AG09309 (cell line): ENCODE data around the gene ITGB5.

Source experiments
- DNase-seq: peaks from one replicate; pipeline ENCODE4 v3.0.0-alpha.2; 2010; ENCODE audit warnings: low read depth
- H3K4me3 ChIP-seq: 2 replicates; pipeline ENCODE4 v1.5.1; 2011; ENCODE audit warnings: mild to moderate bottlenecking, low read depth, low read length, moderate library complexity; ENCODE audit not compliant: control insufficient read depth
- TF ChIP-seq, protein P1 (sequence below): IDR thresholded peaks from 2 replicates; pipeline ENCODE4 v1.5.1; 2011; ENCODE audit warnings: mild to moderate bottlenecking, low read depth, low read length, inconsistent platforms; ENCODE audit not compliant: insufficient read depth, control insufficient read depth; ENCODE audit errors: missing control alignments

ITGB5 gene

DNA sequence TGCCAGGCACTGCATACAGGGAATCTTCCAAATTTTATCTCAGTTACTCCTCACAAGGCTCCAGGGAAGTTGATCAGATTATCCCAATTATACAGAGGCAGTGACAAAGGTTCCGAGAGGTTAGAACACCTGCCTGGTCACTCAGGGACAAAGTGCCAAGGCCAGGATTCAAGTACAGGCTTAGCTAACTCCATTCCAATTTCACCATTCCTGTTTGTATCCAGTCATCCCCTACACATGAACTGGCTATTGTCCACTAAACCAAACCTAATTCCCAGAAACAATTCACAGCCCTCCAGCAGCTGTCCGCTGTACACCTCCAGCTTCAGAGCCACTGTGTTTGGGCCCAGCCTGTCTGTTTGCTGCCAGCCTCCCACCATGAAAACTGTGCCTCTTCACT is 31.4 kb upstream of the ITGB5 start:
- no peak for DNase-seq
- TF ChIP-seq, protein P1, sequence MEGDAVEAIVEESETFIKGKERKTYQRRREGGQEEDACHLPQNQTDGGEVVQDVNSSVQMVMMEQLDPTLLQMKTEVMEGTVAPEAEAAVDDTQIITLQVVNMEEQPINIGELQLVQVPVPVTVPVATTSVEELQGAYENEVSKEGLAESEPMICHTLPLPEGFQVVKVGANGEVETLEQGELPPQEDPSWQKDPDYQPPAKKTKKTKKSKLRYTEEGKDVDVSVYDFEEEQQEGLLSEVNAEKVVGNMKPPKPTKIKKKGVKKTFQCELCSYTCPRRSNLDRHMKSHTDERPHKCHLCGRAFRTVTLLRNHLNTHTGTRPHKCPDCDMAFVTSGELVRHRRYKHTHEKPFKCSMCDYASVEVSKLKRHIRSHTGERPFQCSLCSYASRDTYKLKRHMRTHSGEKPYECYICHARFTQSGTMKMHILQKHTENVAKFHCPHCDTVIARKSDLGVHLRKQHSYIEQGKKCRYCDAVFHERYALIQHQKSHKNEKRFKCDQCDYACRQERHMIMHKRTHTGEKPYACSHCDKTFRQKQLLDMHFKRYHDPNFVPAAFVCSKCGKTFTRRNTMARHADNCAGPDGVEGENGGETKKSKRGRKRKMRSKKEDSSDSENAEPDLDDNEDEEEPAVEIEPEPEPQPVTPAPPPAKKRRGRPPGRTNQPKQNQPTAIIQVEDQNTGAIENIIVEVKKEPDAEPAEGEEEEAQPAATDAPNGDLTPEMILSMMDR = no peak

DNA sequence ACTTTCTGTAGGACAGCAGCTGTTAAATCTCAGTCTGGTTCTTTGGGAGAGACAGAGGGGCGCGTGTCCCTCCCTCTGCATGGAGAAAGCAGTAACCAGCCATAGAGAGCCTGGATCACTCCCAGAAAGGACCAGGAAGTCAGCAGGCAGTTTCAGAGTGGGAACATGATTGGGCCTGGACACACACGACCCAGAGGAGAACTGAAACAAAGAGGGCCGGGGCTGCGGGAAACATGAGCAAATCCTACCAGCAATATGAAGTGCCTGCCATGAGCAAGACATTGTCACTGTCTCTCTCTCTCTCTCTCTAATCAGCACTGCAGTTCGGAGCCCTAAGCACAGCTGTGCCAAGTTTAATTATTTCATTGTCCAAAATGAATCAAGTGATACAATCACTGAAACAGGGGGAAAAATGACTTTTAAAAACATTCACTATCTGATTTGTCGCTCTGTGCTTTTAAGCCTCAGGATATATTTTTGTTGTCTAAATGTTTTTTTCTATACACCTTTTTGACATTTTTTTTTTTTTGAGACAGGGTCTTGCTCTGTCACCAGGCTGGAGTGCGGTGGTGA is 29.8 kb upstream of the ITGB5 start:
- no peak overlapping the region for H3K4me3 ChIP-seq
- TF ChIP-seq, protein P1 = no peak
- DNase-seq = no peak

More for the DNA sequence above, 31.4 kb upstream of the ITGB5 start:
- H3K4me3 ChIP-seq = no peak overlapping the region

DNA sequence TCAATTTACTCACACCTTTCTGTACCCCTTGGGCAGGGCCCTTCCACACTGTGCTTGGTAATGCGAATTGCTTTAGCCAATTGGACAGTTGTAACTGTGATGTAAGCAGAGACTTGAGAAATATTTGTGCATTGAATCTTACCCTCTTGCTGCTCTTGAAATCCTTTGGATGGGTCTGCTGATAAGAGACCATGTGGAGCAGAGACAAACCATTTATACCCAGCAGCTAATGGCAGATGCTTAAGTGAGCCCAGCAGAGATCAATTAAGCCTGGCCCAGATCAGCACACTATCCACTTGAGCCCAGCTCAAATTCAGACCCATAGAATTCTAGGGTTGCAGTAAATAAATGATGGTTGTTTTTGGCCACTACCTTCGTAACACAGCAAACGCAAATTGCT is 28.1 kb upstream of the ITGB5 start:
- DNase-seq = no peak
- no peak overlapping the region for H3K4me3 ChIP-seq
- TF ChIP-seq, protein P1 = no peak

DNA sequence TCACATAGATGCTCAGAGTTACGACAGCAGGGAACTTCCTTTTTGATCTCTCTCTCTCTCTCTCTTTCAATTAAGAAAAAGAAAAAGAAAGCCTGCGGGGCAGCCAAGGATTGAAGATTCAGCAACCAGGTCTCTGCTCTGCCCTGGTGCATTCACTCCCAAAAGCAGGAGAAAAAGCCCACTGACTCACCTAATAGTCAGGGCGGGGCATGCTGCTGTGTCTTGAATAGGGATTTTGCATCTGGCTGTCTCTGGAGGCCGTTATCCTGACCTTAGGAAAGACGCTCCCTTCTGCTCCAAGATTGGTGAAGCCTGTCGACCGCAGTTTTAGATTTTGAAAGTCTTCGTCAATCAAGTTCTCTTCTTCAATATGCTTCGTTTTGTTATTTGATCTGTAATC is 20.8 kb upstream of the ITGB5 start:
- TF ChIP-seq, protein P1 = no peak
- no peak overlapping the region for H3K4me3 ChIP-seq
- no peak for DNase-seq

DNA sequence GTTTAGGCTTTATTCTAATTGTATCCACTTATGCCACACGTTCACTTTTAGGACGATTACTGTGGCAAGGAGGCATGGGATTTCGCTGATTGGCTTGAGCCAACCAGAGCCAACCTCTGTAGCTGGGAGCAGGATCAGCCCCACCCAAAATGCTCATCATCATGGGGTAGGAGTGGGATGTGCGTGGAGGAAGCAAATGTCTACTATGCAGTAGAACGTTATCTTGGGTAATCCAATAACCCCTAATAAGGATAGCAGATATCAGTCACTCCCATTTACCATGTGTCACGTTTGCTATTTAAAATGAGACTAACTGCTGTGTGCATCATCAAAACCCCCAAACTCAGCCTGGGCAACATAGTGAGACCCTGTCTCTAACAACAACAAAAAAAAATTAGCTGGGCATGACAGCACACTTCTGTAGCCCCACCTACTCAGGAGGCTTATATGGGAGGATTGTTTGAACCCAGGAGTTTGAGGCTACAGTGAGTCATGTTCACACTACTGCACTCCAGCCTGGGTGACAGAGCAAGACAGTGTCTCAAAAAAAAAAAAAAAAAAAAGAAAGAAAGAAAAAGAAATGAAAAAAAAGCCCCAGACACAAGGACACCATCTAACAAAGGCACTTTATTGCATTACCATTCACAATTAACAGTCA is 17.8 kb upstream of the ITGB5 start:
- no peak for DNase-seq
- H3K4me3 ChIP-seq = no peak overlapping the region
- TF ChIP-seq, protein P1 = no peak

DNA sequence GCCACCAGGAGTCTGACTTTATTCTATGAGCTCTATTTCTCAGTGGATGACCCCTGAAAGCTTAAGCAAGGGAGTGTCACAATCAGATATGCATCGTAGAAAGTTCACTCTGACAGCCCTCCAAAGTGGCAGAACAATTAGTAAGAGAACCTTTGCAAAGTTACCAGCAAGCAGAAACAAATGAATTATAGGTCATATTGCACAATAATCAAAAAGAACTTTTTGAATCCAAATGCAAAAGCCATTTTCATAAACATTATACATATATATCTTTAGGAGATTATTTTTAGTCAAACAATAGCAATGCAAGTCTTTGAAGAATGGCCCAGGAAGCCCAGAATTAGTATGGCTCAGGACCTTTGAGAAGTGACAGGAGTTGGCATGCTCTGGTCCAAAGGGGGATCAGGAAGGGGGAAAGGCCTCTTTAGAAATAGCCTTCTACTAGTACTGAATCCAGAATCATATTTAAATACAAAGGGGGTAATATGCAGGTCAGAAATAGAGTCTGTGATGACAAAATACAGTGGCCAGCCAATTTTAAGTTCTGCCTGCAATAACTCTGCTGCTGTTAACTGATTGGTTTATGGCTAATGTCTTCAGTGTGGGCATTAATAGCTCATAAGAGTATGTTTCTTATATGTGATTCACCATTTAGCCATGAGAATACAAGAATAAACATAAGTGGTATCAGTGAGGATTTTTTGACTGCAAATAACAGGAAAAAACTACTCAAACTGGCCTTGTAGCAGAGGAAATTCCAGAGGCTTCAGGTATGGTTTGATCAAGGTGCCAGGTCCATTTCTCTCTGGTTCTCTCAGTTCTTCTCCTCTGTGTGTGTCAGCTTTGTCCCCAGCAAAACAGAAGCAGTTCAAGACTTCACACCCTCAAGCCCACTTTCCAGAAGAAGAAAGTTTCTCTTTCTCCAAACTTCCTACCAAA is 17.0 kb upstream of the ITGB5 start:
- DNase-seq = no peak
- TF ChIP-seq, protein P1 = no peak
- H3K4me3 ChIP-seq = no peak overlapping the region
